Natural killer cell (primary cell): Measurements from ENCODE around the gene RSPRY1. TPM values are rescaled to one million over a fixed set of nuclear protein-coding genes. Genes with fewer than 3 reads are reported as not detected.
"Not testable (repeated sequence)": the region's sequence is repeated elsewhere in the genome, so short reads cannot be mapped to it uniquely, and the experiment has no call there.

ENCODE experiments used
- ATAC-seq, 3 donors: fragments of 150-1000 bp in 2 of 3; fragments of 200-7000 bp in 1 of 3; cut with Tn5 transposase; 1 replicate in 1 of 3; 2 replicates in 2 of 3; pipeline ENCODE4 v1.10.0; 2021; ENCODE audit warnings: mild to moderate bottlenecking in 2 of 3, moderate library complexity in 2 of 3
- DNase-seq, 2 donors: peaks; one replicate each; pipeline versions ENCODE4 v3.0.0 to v3.0.0-alpha.2; 2013 to 2021; ENCODE audit warnings: mixed read lengths in 1 of 2
- H3K27ac ChIP-seq: one replicate; pipeline ENCODE4 v1.5.1; 2013; ENCODE audit warnings: mild to moderate bottlenecking, low read length
- H3K27me3 ChIP-seq: one replicate; pipeline ENCODE4 v1.6.1; 2013; ENCODE audit warnings: low read length; ENCODE audit not compliant: control insufficient read depth, insufficient read depth
- H3K36me3 ChIP-seq: one replicate; pipeline ENCODE4 v1.6.1; 2013; ENCODE audit warnings: low read length; ENCODE audit not compliant: control insufficient read depth, insufficient read depth
- H3K4me1 ChIP-seq: one replicate; pipeline ENCODE4 v1.6.1; 2013; ENCODE audit warnings: low read length; ENCODE audit not compliant: control insufficient read depth, insufficient read depth
- H3K4me3 ChIP-seq: one replicate; pipeline ENCODE4 v1.5.1; 2013; ENCODE audit warnings: low read length
- H3K9me3 ChIP-seq: one replicate; pipeline ENCODE4 v1.6.1; 2013; ENCODE audit warnings: low read length; ENCODE audit not compliant: control insufficient read depth, insufficient read depth
- H3K27ac Mint-ChIP-seq, 2 donors: one replicate each; pipeline ENCODE4 v1.8.0; 2022; ENCODE audit warnings: mild to moderate bottlenecking in 2 of 2, mixed read lengths in 2 of 2, moderate library complexity in 1 of 2
- H3K27me3 Mint-ChIP-seq, 2 donors: one replicate each; pipeline ENCODE4 v1.8.0; 2022; ENCODE audit warnings: low read depth in 2 of 2, mixed read lengths in 2 of 2
- H3K36me3 Mint-ChIP-seq: one replicate; pipeline ENCODE4 v1.8.0; 2022; ENCODE audit warnings: mixed read lengths
- H3K4me1 Mint-ChIP-seq, 2 donors: one replicate each; pipeline ENCODE4 v1.8.0; 2022; ENCODE audit warnings: mixed read lengths in 2 of 2
- H3K4me3 Mint-ChIP-seq: one replicate; pipeline ENCODE4 v1.8.0; 2022; ENCODE audit warnings: mild to moderate bottlenecking, moderate library complexity, mixed read lengths
- H3K9me3 Mint-ChIP-seq, 2 donors: one replicate each; pipeline ENCODE4 v1.8.0; 2022; ENCODE audit warnings: mixed read lengths in 2 of 2
- WGBS: methylation state at CpG from one replicate; pipeline ENCODE4 v1.1.7; 2013; ENCODE audit warnings: missing lambda C conversion rate; ENCODE audit not compliant: insufficient coverage; 5-methylcytosine and 5-hydroxymethylcytosine counted together
- intact Hi-C: fragments of 100-400 bp; cut with micrococcal nuclease; formaldehyde crosslinking; loops from one replicate; pipeline ENCODE4 v1.14.2; 2022
- total RNA-seq, 4 donors: library from RNA; stranded (reverse); fragments of 120-200 nt in 1 of 4; gene quantifications; one replicate each; pipeline versions ENCODE4 v1.2.3 to v1.2.4, GENCODE V29; 2013 to 2022
- TF ChIP-seq, protein P1 (sequence below): fragments of 200-600 bp; IDR thresholded peaks from one replicate; pipeline ENCODE4 v1.8.0; 2022; ENCODE audit warnings: antibody characterized with exemption

Gene RSPRY1
- total RNA-seq, 3 donors from 2014 or later (not counting 1 experiment from before 2014, with no cell fraction given) = 22.6 to 26.6 (median 23.4) TPM

DNA sequence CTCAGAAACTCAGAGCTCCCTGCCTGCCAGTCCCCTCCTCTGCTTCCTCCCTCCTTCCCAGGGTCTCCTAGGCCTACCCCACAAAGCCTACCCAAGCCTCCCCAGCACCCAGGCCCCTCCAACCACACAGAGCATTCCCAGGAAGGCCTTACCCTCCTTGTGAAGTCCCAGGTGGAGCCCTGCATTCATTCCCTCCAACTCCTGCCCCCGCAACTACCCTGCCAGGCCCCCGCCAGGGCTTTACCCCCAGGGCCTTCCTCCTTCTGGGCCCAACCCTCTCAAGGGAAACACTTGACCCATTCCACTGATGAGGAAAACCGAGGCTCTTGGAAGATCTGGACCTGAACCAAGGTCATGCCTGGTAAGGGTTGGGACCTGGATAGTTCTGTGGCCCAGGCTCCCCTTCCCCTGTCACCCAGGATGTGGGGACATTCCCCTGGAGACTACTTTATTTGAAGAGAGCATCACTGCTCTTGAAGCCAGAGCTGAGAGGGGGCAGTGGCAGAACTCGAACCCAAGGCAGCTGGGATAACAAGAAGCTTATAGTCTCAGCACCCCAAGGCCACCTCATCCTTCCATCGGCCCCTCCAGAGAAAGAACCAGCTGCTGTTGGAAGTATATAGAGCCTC lies 85.9 kb downstream of the RSPRY1 start:
- H3K9me3 Mint-ChIP-seq = no peaks in the 10 kb centered on the region
- H3K36me3 Mint-ChIP-seq = no peaks in the 10 kb centered on the region
- peaks cover 7% of the 10 kb centered on the region in 2 donors for H3K4me1 Mint-ChIP-seq
- TF ChIP-seq, protein P1, sequence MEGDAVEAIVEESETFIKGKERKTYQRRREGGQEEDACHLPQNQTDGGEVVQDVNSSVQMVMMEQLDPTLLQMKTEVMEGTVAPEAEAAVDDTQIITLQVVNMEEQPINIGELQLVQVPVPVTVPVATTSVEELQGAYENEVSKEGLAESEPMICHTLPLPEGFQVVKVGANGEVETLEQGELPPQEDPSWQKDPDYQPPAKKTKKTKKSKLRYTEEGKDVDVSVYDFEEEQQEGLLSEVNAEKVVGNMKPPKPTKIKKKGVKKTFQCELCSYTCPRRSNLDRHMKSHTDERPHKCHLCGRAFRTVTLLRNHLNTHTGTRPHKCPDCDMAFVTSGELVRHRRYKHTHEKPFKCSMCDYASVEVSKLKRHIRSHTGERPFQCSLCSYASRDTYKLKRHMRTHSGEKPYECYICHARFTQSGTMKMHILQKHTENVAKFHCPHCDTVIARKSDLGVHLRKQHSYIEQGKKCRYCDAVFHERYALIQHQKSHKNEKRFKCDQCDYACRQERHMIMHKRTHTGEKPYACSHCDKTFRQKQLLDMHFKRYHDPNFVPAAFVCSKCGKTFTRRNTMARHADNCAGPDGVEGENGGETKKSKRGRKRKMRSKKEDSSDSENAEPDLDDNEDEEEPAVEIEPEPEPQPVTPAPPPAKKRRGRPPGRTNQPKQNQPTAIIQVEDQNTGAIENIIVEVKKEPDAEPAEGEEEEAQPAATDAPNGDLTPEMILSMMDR = no peak
- Histone ChIP-seq H3K4me1 (peaks cover 4% of the 10 kb centered on the region), H3K9me3 (no peaks in the 10 kb centered on the region), H3K27me3 (no peaks in the 10 kb centered on the region), H3K36me3 (no peaks in the 10 kb centered on the region), H3K4me3 (no peak overlapping the region), H3K27ac (no peak overlapping the region)
- H3K4me3 Mint-ChIP-seq = no peak overlapping the region
- intact Hi-C loops = no loop called here
- 87% methylated on average over 5 of the region's 5 CpGs for WGBS
- no peak overlapping the region for H3K27ac Mint-ChIP-seq
- no peaks in the 10 kb centered on the region for H3K27me3 Mint-ChIP-seq
- ATAC-seq (no peak), DNase-seq (no peak)

DNA sequence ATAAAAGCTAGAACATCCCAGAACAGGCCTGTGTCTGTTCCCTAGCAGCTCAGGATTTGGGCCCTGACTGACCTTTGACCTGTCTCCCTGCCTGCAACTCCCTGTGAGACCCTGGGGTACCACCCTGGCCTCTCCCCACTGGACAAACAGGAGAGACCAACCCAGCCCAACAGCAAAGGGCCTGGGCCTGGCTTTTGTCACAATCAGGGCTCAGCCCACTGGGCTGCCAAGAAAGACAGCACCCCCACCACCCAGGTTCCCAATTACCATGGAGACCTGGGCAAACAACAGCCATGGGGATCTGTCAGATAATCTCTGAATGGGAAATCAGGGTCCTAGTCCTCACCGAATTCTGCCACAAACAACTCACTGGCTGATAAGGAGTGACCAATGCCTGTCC lies 87.2 kb downstream of the RSPRY1 start:
- Mint-ChIP-seq H3K27ac (no peak overlapping the region), H3K4me1 (peaks cover 13 to 15% of the 10 kb centered on the region in 2 donors), H3K9me3 (no peaks in the 10 kb centered on the region), H3K27me3 (peaks cover 0 to 3% of the 10 kb centered on the region in 2 donors), H3K36me3 (no peaks in the 10 kb centered on the region), H3K4me3 (no peak overlapping the region)
- Histone ChIP-seq H3K4me1 (peaks cover 14% of the 10 kb centered on the region), H3K27me3 (no peaks in the 10 kb centered on the region), H3K27ac (no peak overlapping the region), H3K9me3 (no peaks in the 10 kb centered on the region), H3K4me3 (no peak overlapping the region), H3K36me3 (no peaks in the 10 kb centered on the region)
- TF ChIP-seq, protein P1 = no peak
- no peak for ATAC-seq
- DNase-seq = no peak
- WGBS = 87% methylated on average over 1 of the region's 1 CpG
- intact Hi-C loops = no loop called here

DNA sequence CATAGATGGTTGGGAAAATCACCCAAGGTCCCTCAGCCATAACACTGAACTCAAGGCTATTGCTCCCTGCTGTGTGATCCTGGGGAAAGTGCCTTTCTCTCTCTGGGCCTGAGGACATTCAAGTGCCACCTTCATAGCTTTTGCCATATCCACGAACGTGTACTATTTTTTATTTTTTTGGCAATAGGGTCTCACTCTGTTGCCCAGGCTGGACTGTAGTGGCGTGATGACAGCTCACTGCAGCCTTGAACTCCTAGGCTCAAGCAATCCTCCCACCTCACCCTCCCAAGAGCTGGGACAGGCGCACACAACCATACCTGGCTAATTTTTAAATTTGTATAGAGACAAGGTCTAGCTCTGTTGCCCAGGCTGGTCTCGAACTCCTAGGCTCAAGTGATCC lies 87.7 kb downstream of the RSPRY1 start:
- Histone ChIP-seq H3K9me3 (no peaks in the 10 kb centered on the region), H3K4me3 (no peak overlapping the region), H3K27me3 (no peaks in the 10 kb centered on the region), H3K4me1 (peaks cover 14% of the 10 kb centered on the region), H3K27ac (no peak overlapping the region), H3K36me3 (no peaks in the 10 kb centered on the region)
- Mint-ChIP-seq H3K27ac (no peak overlapping the region), H3K36me3 (no peaks in the 10 kb centered on the region), H3K4me3 (no peak overlapping the region), H3K27me3 (peaks cover 0 to 3% of the 10 kb centered on the region in 2 donors), H3K4me1 (peaks cover 13 to 15% of the 10 kb centered on the region in 2 donors), H3K9me3 (no peaks in the 10 kb centered on the region)
- no peak for DNase-seq
- 94% methylated on average over 5 of the region's 5 CpGs for WGBS
- TF ChIP-seq, protein P1 = no peak
- no peak for ATAC-seq
- intact Hi-C loops = no loop called here

DNA sequence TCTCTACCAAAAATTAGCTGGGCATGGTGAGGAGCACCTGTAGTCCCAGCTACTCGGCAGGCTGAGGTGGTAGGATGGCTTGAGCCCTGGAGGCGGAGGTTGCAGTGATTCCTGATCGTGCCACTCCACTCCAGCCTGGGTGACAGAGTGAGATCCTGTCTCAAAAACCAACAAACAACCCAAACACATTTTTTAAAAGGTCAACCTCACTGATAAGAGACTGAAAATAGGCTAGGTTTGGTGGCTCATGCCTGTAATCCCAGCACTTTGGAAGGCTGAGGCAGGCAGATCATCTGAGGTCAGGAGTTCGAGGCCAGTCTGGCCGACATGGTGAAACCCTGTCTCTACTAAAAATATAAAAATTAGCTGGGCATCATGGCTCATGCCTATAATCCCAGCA lies 89.8 kb downstream of the RSPRY1 start:
- H3K4me3 Mint-ChIP-seq, intact Hi-C loops, H3K27me3 ChIP-seq, H3K27ac Mint-ChIP-seq, H3K36me3 Mint-ChIP-seq, ATAC-seq, H3K9me3 Mint-ChIP-seq, H3K36me3 ChIP-seq, H3K27ac ChIP-seq, H3K9me3 ChIP-seq, DNase-seq, H3K4me3 ChIP-seq, H3K27me3 Mint-ChIP-seq: not testable (repeated sequence)
- H3K4me1 Mint-ChIP-seq = peaks cover 13 to 15% of the 10 kb centered on the region in 2 donors
- H3K4me1 ChIP-seq = peaks cover 14% of the 10 kb centered on the region
- WGBS = 81% methylated on average over 5 of the region's 5 CpGs
